GM18951 (cell line): ENCODE data around the gene RET.

Experiments
- POLR2A ChIP-seq: IDR thresholded peaks from 4 replicates; pipeline ENCODE4 v1.6.1; 2011; ENCODE audit warnings: mild to moderate bottlenecking; ENCODE audit not compliant: insufficient read length, insufficient read depth; ENCODE audit errors: extremely low read depth
- in situ Hi-C: fragments of 300-500 bp; cut with MboI; formaldehyde crosslinking; loops from one replicate; pipeline ENCODE4 v1.12.0; 2022; ENCODE audit warnings: low sequenced_read_pairs, mixed read lengths, inconsistent platforms; ENCODE audit not compliant: unreplicated experiment

Gene RET

DNA sequence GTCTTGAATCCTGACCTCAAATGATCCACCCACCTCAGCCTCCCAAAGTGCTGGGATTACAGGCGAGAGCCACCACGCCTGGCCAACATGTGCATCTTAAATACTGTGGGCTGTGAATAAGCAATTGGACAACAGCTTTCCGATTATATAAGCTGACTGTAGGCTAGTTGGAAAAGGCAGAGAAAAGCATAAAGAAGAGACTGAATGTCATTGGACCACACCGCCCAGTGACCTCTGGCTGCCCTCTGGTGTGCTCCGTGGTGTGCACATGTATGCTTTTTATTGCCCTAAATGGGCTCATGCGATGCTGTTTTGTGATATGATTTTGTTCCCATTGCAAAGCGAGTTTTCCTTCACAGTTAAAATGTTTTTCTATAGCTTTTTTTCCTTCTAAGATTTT, 46.0 kb downstream of the RET start:
- in situ Hi-C loops, result no loop called here
- no peak for TF ChIP-seq POLR2A

- in situ Hi-C loops, result no loop called here
- TF ChIP-seq POLR2A, result no peak
These were observed 46.7 kb downstream of the RET start for GRCh38 chr10:43123361-43124093.

DNA sequence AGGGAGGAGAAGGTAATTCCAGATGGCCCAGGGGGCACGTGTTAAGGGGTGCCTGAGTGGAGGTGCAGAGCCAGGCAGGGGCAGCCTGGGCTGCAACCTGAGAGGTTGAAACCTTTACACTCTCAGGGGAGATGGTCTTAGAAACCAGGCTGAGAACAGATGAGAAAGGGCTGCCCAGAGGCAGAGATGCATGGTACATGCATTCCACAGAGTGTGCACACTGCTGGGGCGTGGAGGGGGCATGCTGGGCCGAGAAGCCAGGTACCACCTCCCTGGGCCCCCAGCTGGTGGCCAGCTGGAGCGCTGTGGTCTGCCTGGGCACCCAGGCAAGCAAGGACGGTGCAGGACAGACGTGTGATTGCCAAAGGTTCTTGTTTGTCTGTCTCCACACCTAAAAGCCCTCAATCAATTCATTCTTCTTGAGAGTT, 47.2 kb downstream of the RET start:
- no peak for TF ChIP-seq POLR2A
- in situ Hi-C loops, result no loop called here

DNA sequence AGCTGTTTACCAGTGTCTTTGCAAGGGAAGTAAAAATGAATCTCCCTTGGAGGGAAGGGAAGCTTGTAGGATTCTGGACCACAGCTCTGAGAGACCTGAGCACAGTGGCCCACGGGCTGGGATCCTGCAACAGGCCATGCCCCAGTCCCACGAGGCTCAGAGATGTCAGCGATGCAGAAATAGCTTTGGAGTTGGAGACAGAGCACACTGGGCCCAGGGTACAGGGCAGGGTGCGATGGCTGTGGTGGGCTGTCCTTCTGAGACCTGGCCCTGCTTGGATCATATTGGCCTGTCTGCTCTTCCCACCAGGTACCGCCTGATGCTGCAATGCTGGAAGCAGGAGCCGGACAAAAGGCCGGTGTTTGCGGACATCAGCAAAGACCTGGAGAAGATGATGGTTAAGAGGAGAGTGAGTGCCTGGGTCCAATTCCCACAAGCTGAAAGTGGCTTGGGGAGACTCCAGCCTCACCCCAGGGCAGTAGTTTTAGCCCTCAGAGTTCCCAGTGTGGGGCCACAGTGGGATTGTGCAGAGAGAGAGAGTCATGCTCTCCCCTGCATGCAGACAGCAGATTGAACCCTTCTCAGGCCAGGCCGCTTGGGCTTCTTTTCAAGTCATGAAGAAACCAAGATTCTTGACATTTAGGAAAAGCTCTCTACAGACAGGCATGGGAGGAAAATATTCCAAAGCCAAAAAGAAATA, 47.9 kb downstream of the RET start:
- in situ Hi-C loops, result no loop called here
- no peak for TF ChIP-seq POLR2A

GRCh38 chr10:43125274-43125845, 48.5 kb downstream of the RET start:
- in situ Hi-C loops, result no loop called here

GRCh38 chr10:43125881-43126731, 49.2 kb downstream of the RET start:
- in situ Hi-C loops, result no loop called here
- no peak for TF ChIP-seq POLR2A

More at GRCh38 chr10:43125274-43125845, 48.5 kb downstream of the RET start:
- TF ChIP-seq POLR2A, result no peak

GRCh38 chr10:43126759-43127424, 50.0 kb downstream of the RET start:
- in situ Hi-C loops, result no loop called here
- TF ChIP-seq POLR2A, result no peak

DNA sequence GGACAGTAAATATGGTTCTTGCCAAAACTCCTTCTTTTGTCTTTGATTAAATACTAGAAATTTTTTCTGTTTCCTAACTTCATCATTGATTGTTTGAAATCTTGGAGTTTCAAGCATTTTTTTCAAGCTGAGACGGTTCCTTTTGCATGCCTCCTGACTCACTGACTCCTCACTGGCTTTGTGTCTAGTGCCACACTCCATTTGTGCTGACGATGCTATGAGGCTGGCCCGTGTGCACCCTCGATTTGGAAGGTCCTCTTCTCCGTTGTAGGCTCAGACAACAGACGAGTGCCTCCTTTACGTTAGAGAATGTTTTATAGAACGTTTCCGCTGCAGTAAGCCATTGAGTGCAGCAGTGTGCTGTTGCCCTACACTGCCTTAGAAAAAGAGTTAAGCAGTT, 50.6 kb downstream of the RET start:
- no peak for TF ChIP-seq POLR2A
- in situ Hi-C loops, result no loop called here

DNA sequence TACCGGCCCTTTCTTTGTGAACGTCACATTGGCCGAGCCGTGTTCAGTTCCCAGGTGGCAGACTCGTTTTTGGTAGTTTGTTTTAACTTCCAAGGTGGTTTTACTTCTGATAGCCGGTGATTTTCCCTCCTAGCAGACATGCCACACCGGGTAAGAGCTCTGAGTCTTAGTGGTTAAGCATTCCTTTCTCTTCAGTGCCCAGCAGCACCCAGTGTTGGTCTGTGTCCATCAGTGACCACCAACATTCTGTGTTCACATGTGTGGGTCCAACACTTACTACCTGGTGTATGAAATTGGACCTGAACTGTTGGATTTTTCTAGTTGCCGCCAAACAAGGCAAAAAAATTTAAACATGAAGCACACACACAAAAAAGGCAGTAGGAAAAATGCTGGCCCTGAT, 51.5 kb downstream of the RET start:
- no peak for TF ChIP-seq POLR2A
- in situ Hi-C loops, result no loop called here

GRCh38 chr10:43128958-43129706, 52.3 kb downstream of the RET start:
- in situ Hi-C loops, result no loop called here
- no peak for TF ChIP-seq POLR2A

- in situ Hi-C loops, result no loop called here
- TF ChIP-seq POLR2A, result no peak
These were observed 53.9 kb downstream of the RET start for GRCh38 chr10:43130770-43131171.

GRCh38 chr10:43131256-43131655, 54.4 kb downstream of the RET start:
- in situ Hi-C loops, result no loop called here
- TF ChIP-seq POLR2A, result no peak
